CD14-positive monocyte (primary cell): Measurements from ENCODE around the gene HCST. TPM values are rescaled to one million over a fixed set of nuclear protein-coding genes. Genes with fewer than 3 reads are reported as not detected.
A peak's percentile ranks its signal among the peaks of the same experiment; 100 is the strongest.

Source experiments
- DNase-seq, 3 donors: peaks; one replicate each; pipeline ENCODE4 v3.0.0-alpha.2; 2011 to 2022
- H2AFZ ChIP-seq: 2 replicates; pipeline ENCODE4 v1.6.0; 2012; ENCODE audit warnings: mild to moderate bottlenecking, low read depth, low read length, inconsistent platforms; ENCODE audit not compliant: insufficient read depth, poor library complexity, severe bottlenecking
- H3K27ac ChIP-seq, 2 donors: 1 replicate in 1 of 2; 2 replicates in 1 of 2; pipeline ENCODE4 v1.5.1; 2012 to 2013; ENCODE audit warnings: low read length in 2 of 2, control low read depth in 1 of 2, inconsistent platforms in 1 of 2, low read depth in 1 of 2, mild to moderate bottlenecking in 1 of 2
- H3K27me3 ChIP-seq, 2 donors: one replicate each; pipeline versions ENCODE4 v1.6.0 to v1.6.1; 2011 to 2013; ENCODE audit warnings: low read length in 2 of 2; ENCODE audit not compliant: control insufficient read depth in 2 of 2, insufficient read depth in 2 of 2
- H3K36me3 ChIP-seq, 2 donors: replicated peaks in 1 of 2; 1 replicate in 1 of 2; 2 replicates in 1 of 2; pipeline versions ENCODE4 v1.5.1 to v1.6.1; 2012 to 2013; ENCODE audit warnings: low read length in 2 of 2, control low read depth in 1 of 2, inconsistent platforms in 1 of 2, mild to moderate bottlenecking in 1 of 2; ENCODE audit not compliant: insufficient read depth in 2 of 2, control insufficient read depth in 1 of 2
- H3K4me1 ChIP-seq, 2 donors: 1 replicate in 1 of 2; 2 replicates in 1 of 2; pipeline versions ENCODE4 v1.5.1 to v1.6.1; 2012 to 2013; ENCODE audit warnings: low read length in 2 of 2, control low read depth in 1 of 2, inconsistent platforms in 1 of 2, mild to moderate bottlenecking in 1 of 2, moderate library complexity in 1 of 2; ENCODE audit not compliant: insufficient read depth in 2 of 2, control insufficient read depth in 1 of 2
- H3K4me2 ChIP-seq: replicated peaks from 2 replicates; pipeline ENCODE3; 2012; ENCODE audit warnings: low read length, moderate library complexity, mild to moderate bottlenecking; ENCODE audit not compliant: poor library complexity, severe bottlenecking; ENCODE audit errors: extremely low read depth
- H3K4me3 ChIP-seq, 3 experiments: fragments of 200-600 bp in 1 of 3; sonication (generic) in 1 of 3; replicated peaks in 1 of 3; 1 replicate in 2 of 3; 2 replicates in 1 of 3; pipeline ENCODE4 v1.5.1; 2011 to 2013; ENCODE audit warnings: low read length in 3 of 3, mild to moderate bottlenecking in 3 of 3, control low read depth in 2 of 3, low read depth in 2 of 3, inconsistent platforms in 1 of 3, moderate library complexity in 1 of 3
- H3K79me2 ChIP-seq: 2 replicates; pipeline ENCODE4 v1.6.0; 2012; ENCODE audit warnings: mild to moderate bottlenecking, control low read depth, inconsistent platforms, low read length, moderate library complexity; ENCODE audit not compliant: insufficient read depth
- H3K9ac ChIP-seq: 2 replicates; pipeline ENCODE4 v1.6.0; 2017; ENCODE audit warnings: low read length, mild to moderate bottlenecking; ENCODE audit not compliant: insufficient read depth, poor library complexity, severe bottlenecking
- H3K9me3 ChIP-seq, 2 donors: replicated peaks in 1 of 2; 1 replicate in 1 of 2; 2 replicates in 1 of 2; pipeline versions ENCODE4 v1.5.1 to v1.6.1; 2012 to 2013; ENCODE audit warnings: low read length in 2 of 2, control low read depth in 1 of 2; ENCODE audit not compliant: control insufficient read depth in 1 of 2, insufficient read depth in 1 of 2
- H4K20me1 ChIP-seq: 2 replicates; pipeline ENCODE4 v1.6.0; 2012; ENCODE audit warnings: mild to moderate bottlenecking, low read length, control low read depth, moderate library complexity; ENCODE audit not compliant: insufficient read depth
- H3K27ac Mint-ChIP-seq, 7 donors: one replicate each; pipeline ENCODE4 v1.8.0; 2020; ENCODE audit warnings: mild to moderate bottlenecking in 7 of 7, mixed read lengths in 7 of 7, moderate library complexity in 6 of 7, inconsistent platforms in 2 of 7
- H3K27me3 Mint-ChIP-seq, 3 donors: one replicate each; pipeline ENCODE4 v1.8.0; 2021 to 2022; ENCODE audit warnings: low read depth in 3 of 3, mild to moderate bottlenecking in 3 of 3, mixed read lengths in 3 of 3, moderate library complexity in 3 of 3, inconsistent platforms in 1 of 3
- H3K36me3 Mint-ChIP-seq, 2 donors: one replicate each; pipeline ENCODE4 v1.8.0; 2020; ENCODE audit warnings: mixed read lengths in 2 of 2, inconsistent platforms in 1 of 2, mild to moderate bottlenecking in 1 of 2
- H3K4me1 Mint-ChIP-seq: one replicate; pipeline ENCODE4 v1.8.0; 2020; ENCODE audit warnings: mild to moderate bottlenecking, mixed read lengths
- H3K4me3 Mint-ChIP-seq, 2 donors: one replicate each; pipeline ENCODE4 v1.8.0; 2020; ENCODE audit warnings: mild to moderate bottlenecking in 2 of 2, mixed read lengths in 2 of 2, moderate library complexity in 1 of 2
- H3K9me3 Mint-ChIP-seq, 7 donors: one replicate each; pipeline ENCODE4 v1.8.0; 2020 to 2022; ENCODE audit warnings: mixed read lengths in 7 of 7, mild to moderate bottlenecking in 6 of 7, moderate library complexity in 6 of 7, inconsistent platforms in 2 of 7
- CTCF ChIP-seq: fragments of 200-600 bp; IDR thresholded peaks from one replicate; pipeline ENCODE4 v1.8.0; 2022; ENCODE audit warnings: antibody characterized with exemption, mild to moderate bottlenecking
- WGBS: methylation state at CpG from one replicate; pipeline ENCODE4 v1.1.5; 2013; ENCODE audit warnings: missing lambda C conversion rate; ENCODE audit not compliant: insufficient coverage; 5-methylcytosine and 5-hydroxymethylcytosine counted together
- intact Hi-C, 2 donors: fragments of 100-400 bp; cut with micrococcal nuclease; formaldehyde crosslinking; loops; one replicate each; pipeline versions ENCODE4 v1.15.0 to v1.15.1; 2023
- polyA plus RNA-seq, 3 donors: library from polyadenylated mRNA; depleted of rRNA in 1 of 3; unstranded in 2 of 3; stranded (reverse) in 1 of 3; fragments of 300-500 nt in 2 of 3; fragments of >200 nt in 1 of 3; fragmentation: Illumina TruSeq in 2 of 3; gene quantifications; 1 replicate in 2 of 3; 2 replicates in 1 of 3; pipeline ENCODE4 v1.2.3, GENCODE V29; 2012 to 2021

Gene HCST
- polyA plus RNA-seq, 3 donors: 264 to 829 (median 594) TPM

GRCh38 chr19:35859414-35859813 is 42.9 kb upstream of the HCST start:
- Mint-ChIP-seq H3K4me1 (peaks cover 6% of the 10 kb centered on the region), H3K27me3 (peaks cover 76 to 99% (median 83%) of the 10 kb centered on the region in 3 donors), H3K9me3 (peaks cover 0 to 24% (median 7%) of the 10 kb centered on the region in 7 donors), H3K4me3 (peak overlapping the region in 1 of 2 donors; percentile 48), H3K27ac (no peak overlapping the region), H3K36me3 (no peaks in the 10 kb centered on the region)
- Histone ChIP-seq H3K27ac (no peak overlapping the region), H2AFZ (no peak overlapping the region), H3K4me1 (peaks cover 5 to 14% of the 10 kb centered on the region in 2 donors), H3K79me2 (no peaks in the 10 kb centered on the region), H3K9me3 (peaks cover 0 to 13% of the 10 kb centered on the region in 2 donors), H3K4me2 (no peak overlapping the region), H3K4me3 (no peak overlapping the region), H3K27me3 (peaks cover 32 to 86% of the 10 kb centered on the region in 2 donors), H3K9ac (no peak overlapping the region), H3K36me3 (no peaks in the 10 kb centered on the region), H4K20me1 (no peaks in the 10 kb centered on the region)
- no peak for DNase-seq
- intact Hi-C loops: no loop called here
- TF ChIP-seq CTCF: no peak
- WGBS: 76% methylated on average over 4 of the region's 4 CpGs

- intact Hi-C loops: no loop called here
- Histone ChIP-seq H3K9me3 (peaks cover 0 to 13% of the 10 kb centered on the region in 2 donors), H3K36me3 (no peaks in the 10 kb centered on the region), H2AFZ (no peak overlapping the region), H3K27ac (no peak overlapping the region), H3K9ac (no peak overlapping the region), H3K4me2 (no peak overlapping the region), H3K4me3 (no peak overlapping the region), H4K20me1 (no peaks in the 10 kb centered on the region), H3K27me3 (peaks cover 27 to 78% of the 10 kb centered on the region in 2 donors), H3K79me2 (no peaks in the 10 kb centered on the region), H3K4me1 (peaks cover 5 to 14% of the 10 kb centered on the region in 2 donors)
- no peak overlapping the region for H3K27ac Mint-ChIP-seq
- H3K4me1 Mint-ChIP-seq: peaks cover 6% of the 10 kb centered on the region
- H3K27me3 Mint-ChIP-seq: peaks cover 69 to 99% (median 76%) of the 10 kb centered on the region in 3 donors
- H3K36me3 Mint-ChIP-seq: no peaks in the 10 kb centered on the region
- peak overlapping the region in 1 of 2 donors; percentile 78 for H3K4me3 Mint-ChIP-seq
- TF ChIP-seq CTCF: no peak
- H3K9me3 Mint-ChIP-seq: peaks cover 0 to 24% (median 7%) of the 10 kb centered on the region in 7 donors
- no peak for DNase-seq
- 14% methylated on average over 24 of the region's 24 CpGs for WGBS
Measured at GRCh38 chr19:35860436-35860817, 41.9 kb upstream of the HCST start.
